Cardiac atrium fibroblast (primary cell): ENCODE data around the gene BTD. TPM values are rescaled to one million over a fixed set of nuclear protein-coding genes. Genes with fewer than 3 reads are reported as not detected.

Experiments used
- total RNA-seq: library from RNA; depleted of rRNA; stranded (reverse); fragments of >200 nt; gene quantifications from 2 replicates; pipeline ENCODE4 v1.2.3, GENCODE V29; 2015

The BTD gene
- total RNA-seq = 19.0 and 35.3 TPM in 2 replicates

GRCh38 chr3:15601399-15602145 lies at the start of gene BTD, which contains the start of gene HACL1:
BTD (plus strand) TSS chr3:15601745; CDS start chr3:15635440, 33,695 bp downstream.
HACL1 (minus strand) TSS chr3:15601569; CDS start chr3:15601463, 106 bp downstream.

Other genes with a start within 250 kb of the BTD start
- gene METTL6, start 174.2 kb upstream of the BTD start, total RNA-seq = 16.1 and 25.3 TPM in 2 replicates
- gene EAF1, start 174.1 kb upstream of the BTD start, total RNA-seq = 8.5 and 15.6 TPM in 2 replicates
- 0.36 and 1.3 TPM in 2 replicates for gene COLQ, start 80.0 kb upstream of the BTD start, total RNA-seq
- 10.5 and 14.3 TPM in 2 replicates for gene HACL1, start 176 bp upstream of the BTD start, total RNA-seq
- 23.8 and 32.9 TPM in 2 replicates for gene ANKRD28, start 196.2 kb downstream of the BTD start, total RNA-seq